ENCODE measurements around the gene CAMK2B. TPM values are rescaled to one million over a fixed set of nuclear protein-coding genes. Genes with fewer than 3 reads are reported as not detected.
"Not testable (repeated sequence)": the region's sequence is repeated elsewhere in the genome, so short reads cannot be mapped to it uniquely, and the experiment has no call there.

Gene CAMK2B
- total RNA-seq, 1 donor from 2014 or later = 4.7 TPM

GRCh38 chr7:44172803-44173424, 152.5 kb downstream of the CAMK2B start:
- Histone ChIP-seq H3K27me3 (ENCODE audit: control insufficient read depth in 3 of 3, insufficient read depth in 3 of 3, low read length in 3 of 3) (peaks cover 2 to 6% (median 6%) of the 10 kb centered on the region in 3 donors), H3K36me3 (ENCODE audit: control insufficient read depth in 3 of 3, insufficient read depth in 3 of 3, low read length in 3 of 3) (no peaks in the 10 kb centered on the region)

GRCh38 chr7:44172352-44172751, 153.0 kb downstream of the CAMK2B start:
- no peaks in the 10 kb centered on the region for H3K36me3 ChIP-seq (ENCODE audit: control insufficient read depth in 3 of 3, insufficient read depth in 3 of 3, low read length in 3 of 3)
- peaks cover 0 to 6% (median 6%) of the 10 kb centered on the region in 3 donors for H3K27me3 ChIP-seq (ENCODE audit: control insufficient read depth in 3 of 3, insufficient read depth in 3 of 3, low read length in 3 of 3)
- H3K4me3 ChIP-seq (ENCODE audit: low read length in 3 of 3) = no peak overlapping the region
- no peak overlapping the region for H3K9ac ChIP-seq (ENCODE audit: low read depth in 1 of 3, low read length in 3 of 3)
- H3K27ac ChIP-seq (ENCODE audit: low read depth, low read length) = no peak overlapping the region
- no peaks in the 10 kb centered on the region for H3K4me1 ChIP-seq (ENCODE audit: control insufficient read depth in 3 of 3, insufficient read depth in 3 of 3, low read length in 3 of 3)
- no peaks in the 10 kb centered on the region for H3K9me3 ChIP-seq (ENCODE audit: control insufficient read depth in 3 of 3, low read length in 3 of 3)

More at GRCh38 chr7:44172803-44173424, 152.5 kb downstream of the CAMK2B start:
- H3K4me1 ChIP-seq (ENCODE audit: control insufficient read depth in 3 of 3, insufficient read depth in 3 of 3, low read length in 3 of 3) = no peaks in the 10 kb centered on the region
- no peak overlapping the region for H3K4me3 ChIP-seq (ENCODE audit: low read length in 3 of 3)
- no peak overlapping the region for H3K9ac ChIP-seq (ENCODE audit: low read depth in 1 of 3, low read length in 3 of 3)
- H3K27ac ChIP-seq (ENCODE audit: low read depth, low read length) = no peak overlapping the region
- H3K9me3 ChIP-seq (ENCODE audit: control insufficient read depth in 3 of 3, low read length in 3 of 3) = no peaks in the 10 kb centered on the region

- H3K27ac ChIP-seq (ENCODE audit: low read depth, low read length); H3K4me3 ChIP-seq (ENCODE audit: low read length in 3 of 3); H3K9me3 ChIP-seq (ENCODE audit: control insufficient read depth in 3 of 3, low read length in 3 of 3); H3K27me3 ChIP-seq (ENCODE audit: control insufficient read depth in 3 of 3, insufficient read depth in 3 of 3, low read length in 3 of 3); H3K36me3 ChIP-seq (ENCODE audit: control insufficient read depth in 3 of 3, insufficient read depth in 3 of 3, low read length in 3 of 3); H3K9ac ChIP-seq (ENCODE audit: low read depth in 1 of 3, low read length in 3 of 3); H3K4me1 ChIP-seq (ENCODE audit: control insufficient read depth in 3 of 3, insufficient read depth in 3 of 3, low read length in 3 of 3): not testable (repeated sequence)
Measured at GRCh38 chr7:44171901-44172300, 153.5 kb downstream of the CAMK2B start.

GRCh38 chr7:44167920-44168319, 157.5 kb downstream of the CAMK2B start:
- Histone ChIP-seq H3K36me3 (ENCODE audit: control insufficient read depth in 3 of 3, insufficient read depth in 3 of 3, low read length in 3 of 3) (no peaks in the 10 kb centered on the region), H3K27me3 (ENCODE audit: control insufficient read depth in 3 of 3, insufficient read depth in 3 of 3, low read length in 3 of 3) (no peaks in the 10 kb centered on the region), H3K4me3 (ENCODE audit: low read length in 3 of 3) (no peak overlapping the region), H3K4me1 (ENCODE audit: control insufficient read depth in 3 of 3, insufficient read depth in 3 of 3, low read length in 3 of 3) (no peaks in the 10 kb centered on the region), H3K27ac (ENCODE audit: low read depth, low read length) (no peak overlapping the region), H3K9ac (ENCODE audit: low read depth in 1 of 3, low read length in 3 of 3) (no peak overlapping the region), H3K9me3 (ENCODE audit: control insufficient read depth in 3 of 3, low read length in 3 of 3) (no peaks in the 10 kb centered on the region)

Other genes with a start within 250 kb of the CAMK2B start
- 12.5 TPM for gene POLM, start 243.1 kb downstream of the CAMK2B start, total RNA-seq
- gene AEBP1, start 221.2 kb downstream of the CAMK2B start, total RNA-seq = 32.4 TPM
- 64.7 TPM for gene POLD2, start 202.0 kb downstream of the CAMK2B start, total RNA-seq
- gene MYL7, start 184.3 kb downstream of the CAMK2B start, total RNA-seq = 21.4 TPM
- gene GCK, start 136.2 kb downstream of the CAMK2B start, total RNA-seq = 2.1 TPM
- 40.7 TPM for gene YKT6, start 124.6 kb downstream of the CAMK2B start, total RNA-seq
- 59.5 TPM for gene NUDCD3, start 165.1 kb upstream of the CAMK2B start, total RNA-seq
- not detected for gene NPC1L1, start 215.7 kb upstream of the CAMK2B start, total RNA-seq
- gene DDX56, start 248.3 kb upstream of the CAMK2B start, total RNA-seq = 49.1 TPM

Data from skeletal muscle tissue (tissue), 4 donors.